ENCODE data around the gene YAP1. TPM values are rescaled to one million over a fixed set of nuclear protein-coding genes. Genes with fewer than 3 reads are reported as not detected.

YAP1 gene
- polyA plus RNA-seq, 1 donor from 2014 or later = 0.46 TPM

- H3K27me3 ChIP-seq (ENCODE audit: insufficient read depth, low read depth, low read length) = peaks cover 37% of the 10 kb centered on the region
- H3K9me3 ChIP-seq (ENCODE audit: low read length) = no peaks in the 10 kb centered on the region
- no peak overlapping the region for H2AFZ ChIP-seq (ENCODE audit: low read depth, low read length)
- H3K79me2 ChIP-seq (replicated peaks; ENCODE audit: insufficient read depth, low read length) = peaks cover 30% of the 10 kb centered on the region
- H3K4me3 ChIP-seq (ENCODE audit: low read length) = no peak overlapping the region
- no peaks in the 10 kb centered on the region for H4K20me1 ChIP-seq (ENCODE audit: insufficient read depth)
- no peak overlapping the region for H3K9ac ChIP-seq (ENCODE audit: low read length)
- no peaks in the 10 kb centered on the region for H3K9me2 ChIP-seq (ENCODE audit: insufficient read depth, low read length)
- H3K36me3 ChIP-seq (ENCODE audit: insufficient read depth, low read length) = no peaks in the 10 kb centered on the region
- H3F3A ChIP-seq (ENCODE audit: insufficient read depth, low read length, poor library complexity, severe bottlenecking) = no peaks in the 10 kb centered on the region
- H3K4me2 ChIP-seq (ENCODE audit: low read length) = no peak overlapping the region
- TF ChIP-seq MXI1 (conservative IDR thresholded peaks at IDR 0.05; ENCODE audit: poor library complexity, severe bottlenecking) (no peak), REST (IDR thresholded peaks at IDR 0.05; ENCODE audit: borderline replicate concordance) (no peak), SMC3 (conservative IDR thresholded peaks at IDR 0.05; ENCODE audit: poor library complexity) (no peak), TAF1 (IDR thresholded peaks at IDR 0.05; ENCODE audit: low read depth) (no peak), CTCF (IDR thresholded peaks at IDR 0.05; ENCODE audit: poor library complexity, severe bottlenecking) (no peak), POLR2AphosphoS5 (IDR thresholded peaks at IDR 0.05) (no peak), EZH2 (IDR thresholded peaks at IDR 0.05; ENCODE audit: borderline replicate concordance, insufficient read depth, low read length, poor library complexity, severe bottlenecking) (no peak), RAD21 (conservative IDR thresholded peaks at IDR 0.05) (no peak), EP300 (conservative IDR thresholded peaks at IDR 0.05; ENCODE audit: poor library complexity, severe bottlenecking) (no peak)
- no peak overlapping the region for H3K27ac ChIP-seq (ENCODE audit: low read length)
Measured at GRCh38 chr11:102112509-102112821, 2.2 kb downstream of the YAP1 start.

GRCh38 chr11:102114032-102114431, 3.8 kb downstream of the YAP1 start:
- no peak overlapping the region for H3K4me2 ChIP-seq (ENCODE audit: low read length)
- no peaks in the 10 kb centered on the region for H3K9me2 ChIP-seq (ENCODE audit: insufficient read depth, low read length)
- H3K27me3 ChIP-seq (ENCODE audit: insufficient read depth, low read depth, low read length) = peaks cover 37% of the 10 kb centered on the region
- TF ChIP-seq REST (IDR thresholded peaks at IDR 0.05; ENCODE audit: borderline replicate concordance) (no peak), EZH2 (IDR thresholded peaks at IDR 0.05; ENCODE audit: borderline replicate concordance, insufficient read depth, low read length, poor library complexity, severe bottlenecking) (no peak), RAD21 (conservative IDR thresholded peaks at IDR 0.05) (no peak), CTCF (IDR thresholded peaks at IDR 0.05; ENCODE audit: poor library complexity, severe bottlenecking) (no peak), POLR2AphosphoS5 (IDR thresholded peaks at IDR 0.05) (no peak), MXI1 (conservative IDR thresholded peaks at IDR 0.05; ENCODE audit: poor library complexity, severe bottlenecking) (no peak), SMC3 (conservative IDR thresholded peaks at IDR 0.05; ENCODE audit: poor library complexity) (no peak), EP300 (conservative IDR thresholded peaks at IDR 0.05; ENCODE audit: poor library complexity, severe bottlenecking) (no peak), TAF1 (IDR thresholded peaks at IDR 0.05; ENCODE audit: low read depth) (no peak)
- H3K27ac ChIP-seq (ENCODE audit: low read length) = no peak overlapping the region
- no peak overlapping the region for H3K4me3 ChIP-seq (ENCODE audit: low read length)
- H3K9me3 ChIP-seq (ENCODE audit: low read length) = no peaks in the 10 kb centered on the region
- no peak overlapping the region for H2AFZ ChIP-seq (ENCODE audit: low read depth, low read length)
- no peak overlapping the region for H3K9ac ChIP-seq (ENCODE audit: low read length)
- no peaks in the 10 kb centered on the region for H4K20me1 ChIP-seq (ENCODE audit: insufficient read depth)
- peaks cover 34% of the 10 kb centered on the region for H3K79me2 ChIP-seq (replicated peaks; ENCODE audit: insufficient read depth, low read length)
- no peaks in the 10 kb centered on the region for H3K36me3 ChIP-seq (ENCODE audit: insufficient read depth, low read length)
- H3F3A ChIP-seq (ENCODE audit: insufficient read depth, low read length, poor library complexity, severe bottlenecking) = no peaks in the 10 kb centered on the region
